Nasal cavity respiratory epithelium epithelial cell of viscerocranial mucosa (primary cell): ENCODE data around the gene UGT2A3. TPM values are rescaled to one million over a fixed set of nuclear protein-coding genes. Genes with fewer than 3 reads are reported as not detected.

ENCODE experiments used
- total RNA-seq: library from RNA; depleted of rRNA; stranded (reverse); fragments of >200 nt; gene quantifications from 2 replicates; pipeline ENCODE4 v1.2.3, GENCODE V29; 2014

Gene UGT2A3
- total RNA-seq = not detected in 2 replicates

GRCh38 chr4:68951078-68951805 lies at the start of gene UGT2A3:
Gene UGT2A3, minus strand, starts transcription at chr4:68951804. Its CDS starts 44 bp downstream, at chr4:68951760.

Other genes with a start within 250 kb of the UGT2A3 start
- gene UGT2B10, start 135.8 kb downstream of the UGT2A3 start, total RNA-seq = not detected in 2 replicates
- 0.36 TPM in 1 of 2 replicates, not detected in the other for gene UGT2B7, start 144.7 kb upstream of the UGT2A3 start, total RNA-seq